Measurements from ENCODE around the gene FAM13C. TPM values are rescaled to one million over a fixed set of nuclear protein-coding genes. Genes with fewer than 3 reads are reported as not detected.

Gene FAM13C
- total RNA-seq, 1 experiment from 2014 or later = 0.18 TPM

- Mint-ChIP-seq H3K9me3 (ENCODE audit: unreplicated experiment) (no peaks in the 10 kb centered on the region), H3K4me1 (ENCODE audit: low read depth, unreplicated experiment) (no peaks in the 10 kb centered on the region), H3K36me3 (ENCODE audit: insufficient read depth, unreplicated experiment) (no peaks in the 10 kb centered on the region), H3K27me3 (ENCODE audit: insufficient read depth, unreplicated experiment) (peaks cover 14% of the 10 kb centered on the region), H3K27ac (ENCODE audit: unreplicated experiment) (no peak overlapping the region), H3K4me3 (ENCODE audit: unreplicated experiment) (no peak overlapping the region)
- CTCF ChIA-PET = no interaction called here
- POLR2A ChIA-PET = no interaction called here
- BruUV-seq (replicated peaks) = no TSS peak
- no peak overlapping the region for H3K4me3 ChIP-seq (ENCODE audit: low read depth, low read length)
- no peaks in the 10 kb centered on the region for H3K36me3 ChIP-seq (ENCODE audit: control insufficient read depth, insufficient read depth, low read length)
- no peaks in the 10 kb centered on the region for H3K27me3 ChIP-seq (replicated peaks; ENCODE audit: control insufficient read depth, insufficient read depth, low read length)
- no peaks in the 10 kb centered on the region for H3K9me3 ChIP-seq
- TF ChIP-seq, protein P1, sequence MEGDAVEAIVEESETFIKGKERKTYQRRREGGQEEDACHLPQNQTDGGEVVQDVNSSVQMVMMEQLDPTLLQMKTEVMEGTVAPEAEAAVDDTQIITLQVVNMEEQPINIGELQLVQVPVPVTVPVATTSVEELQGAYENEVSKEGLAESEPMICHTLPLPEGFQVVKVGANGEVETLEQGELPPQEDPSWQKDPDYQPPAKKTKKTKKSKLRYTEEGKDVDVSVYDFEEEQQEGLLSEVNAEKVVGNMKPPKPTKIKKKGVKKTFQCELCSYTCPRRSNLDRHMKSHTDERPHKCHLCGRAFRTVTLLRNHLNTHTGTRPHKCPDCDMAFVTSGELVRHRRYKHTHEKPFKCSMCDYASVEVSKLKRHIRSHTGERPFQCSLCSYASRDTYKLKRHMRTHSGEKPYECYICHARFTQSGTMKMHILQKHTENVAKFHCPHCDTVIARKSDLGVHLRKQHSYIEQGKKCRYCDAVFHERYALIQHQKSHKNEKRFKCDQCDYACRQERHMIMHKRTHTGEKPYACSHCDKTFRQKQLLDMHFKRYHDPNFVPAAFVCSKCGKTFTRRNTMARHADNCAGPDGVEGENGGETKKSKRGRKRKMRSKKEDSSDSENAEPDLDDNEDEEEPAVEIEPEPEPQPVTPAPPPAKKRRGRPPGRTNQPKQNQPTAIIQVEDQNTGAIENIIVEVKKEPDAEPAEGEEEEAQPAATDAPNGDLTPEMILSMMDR (IDR thresholded peaks at IDR 0.05; ENCODE audit: insufficient read depth in 1 of 2, low read depth in 1 of 2, low read length in 1 of 2, severe bottlenecking in 1 of 2, unreplicated experiment in 1 of 2) = no peak
- intact Hi-C loops (cut with micrococcal nuclease; ENCODE audit: unreplicated experiment) = no loop called here
- DNase-seq = no peak
- H3K4me1 ChIP-seq = no peaks in the 10 kb centered on the region
Measured at GRCh38 chr10:59375990-59376389, 13.6 kb upstream of the FAM13C start.

DNA sequence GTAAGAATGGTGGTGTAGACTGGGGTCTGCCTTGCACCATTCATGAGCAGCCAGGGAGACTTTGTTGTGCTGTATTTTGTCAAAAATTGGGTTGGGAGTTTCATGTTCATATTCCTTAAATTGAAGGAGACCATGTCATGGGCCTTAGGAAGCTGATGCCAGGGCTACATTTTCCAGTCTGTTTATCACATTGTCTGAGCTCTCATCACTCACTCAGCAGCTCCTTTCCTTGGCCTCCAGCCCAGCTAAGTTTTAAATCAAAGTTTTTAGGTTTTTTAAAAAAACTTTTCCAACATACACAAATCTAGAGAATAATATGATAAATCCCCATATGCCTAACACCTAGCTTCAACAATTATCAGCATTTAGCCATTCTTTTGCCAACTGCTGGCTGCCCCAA lies 12.6 kb upstream of the FAM13C start:
- TF ChIP-seq, protein P1 (IDR thresholded peaks at IDR 0.05; ENCODE audit: insufficient read depth in 1 of 2, low read depth in 1 of 2, low read length in 1 of 2, severe bottlenecking in 1 of 2, unreplicated experiment in 1 of 2) = no peak
- DNase-seq = no peak
- H3K9me3 Mint-ChIP-seq (ENCODE audit: unreplicated experiment) = no peaks in the 10 kb centered on the region
- H3K4me3 ChIP-seq (ENCODE audit: low read depth, low read length) = no peak overlapping the region
- BruUV-seq (replicated peaks) = no TSS peak
- no peaks in the 10 kb centered on the region for H3K27me3 ChIP-seq (replicated peaks; ENCODE audit: control insufficient read depth, insufficient read depth, low read length)
- intact Hi-C loops (cut with micrococcal nuclease; ENCODE audit: unreplicated experiment) = no loop called here
- no peaks in the 10 kb centered on the region for H3K4me1 Mint-ChIP-seq (ENCODE audit: low read depth, unreplicated experiment)
- no peaks in the 10 kb centered on the region for H3K36me3 ChIP-seq (ENCODE audit: control insufficient read depth, insufficient read depth, low read length)
- no peak overlapping the region for H3K27ac Mint-ChIP-seq (ENCODE audit: unreplicated experiment)
- H3K9me3 ChIP-seq = no peaks in the 10 kb centered on the region
- CTCF ChIA-PET = no interaction called here
- H3K4me3 Mint-ChIP-seq (ENCODE audit: unreplicated experiment) = no peak overlapping the region
- H3K36me3 Mint-ChIP-seq (ENCODE audit: insufficient read depth, unreplicated experiment) = no peaks in the 10 kb centered on the region
- H3K27me3 Mint-ChIP-seq (ENCODE audit: insufficient read depth, unreplicated experiment) = peaks cover 14% of the 10 kb centered on the region
- H3K4me1 ChIP-seq = no peaks in the 10 kb centered on the region
- POLR2A ChIA-PET = no interaction called here

GRCh38 chr10:59373071-59373470 lies 10.7 kb upstream of the FAM13C start:
- H3K4me1 Mint-ChIP-seq (ENCODE audit: low read depth, unreplicated experiment) = no peaks in the 10 kb centered on the region
- H3K9me3 Mint-ChIP-seq (ENCODE audit: unreplicated experiment) = no peaks in the 10 kb centered on the region
- no peak overlapping the region for H3K27ac Mint-ChIP-seq (ENCODE audit: unreplicated experiment)
- Histone ChIP-seq H3K36me3 (ENCODE audit: control insufficient read depth, insufficient read depth, low read length) (no peaks in the 10 kb centered on the region), H3K4me3 (ENCODE audit: low read depth, low read length) (no peak overlapping the region), H3K4me1 (no peaks in the 10 kb centered on the region), H3K27me3 (replicated peaks; ENCODE audit: control insufficient read depth, insufficient read depth, low read length) (no peaks in the 10 kb centered on the region), H3K9me3 (no peaks in the 10 kb centered on the region)
- H3K36me3 Mint-ChIP-seq (ENCODE audit: insufficient read depth, unreplicated experiment) = no peaks in the 10 kb centered on the region
- intact Hi-C loops (cut with micrococcal nuclease; ENCODE audit: unreplicated experiment) = no loop called here
- CTCF ChIA-PET = no interaction called here
- no TSS peak for BruUV-seq (replicated peaks)
- TF ChIP-seq, protein P1 (IDR thresholded peaks at IDR 0.05; ENCODE audit: insufficient read depth in 1 of 2, low read depth in 1 of 2, low read length in 1 of 2, severe bottlenecking in 1 of 2, unreplicated experiment in 1 of 2) = no peak
- H3K4me3 Mint-ChIP-seq (ENCODE audit: unreplicated experiment) = no peak overlapping the region
- H3K27me3 Mint-ChIP-seq (ENCODE audit: insufficient read depth, unreplicated experiment) = peaks cover 14% of the 10 kb centered on the region
- no peak for DNase-seq
- POLR2A ChIA-PET = no interaction called here
